ENCODE results near the gene ZNF506.

The ZNF506 gene

DNA sequence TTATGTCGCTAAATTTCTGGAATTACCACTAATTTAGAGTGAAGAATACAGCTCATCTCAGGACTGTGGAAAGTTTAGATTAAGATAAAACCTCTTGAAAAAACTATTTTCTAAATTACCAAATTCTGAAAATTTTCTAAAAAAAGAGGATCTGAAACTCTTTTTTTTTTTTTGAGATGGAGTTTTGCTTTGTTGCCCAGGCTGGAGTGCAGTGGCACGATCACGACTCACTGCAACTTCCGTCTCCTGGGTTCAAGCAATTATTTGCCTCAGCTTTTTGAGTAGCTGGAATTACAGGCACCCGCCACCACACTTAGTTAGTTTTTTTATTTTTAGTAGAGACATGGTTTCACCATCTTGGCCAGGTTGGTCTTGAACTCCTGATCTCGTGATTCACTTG, 27.5 kb upstream of the ZNF506 start:
- no peak for TF ChIP-seq SPI1 (IDR thresholded peaks at IDR 0.05; ENCODE audit: borderline replicate concordance, low read depth)
- Histone ChIP-seq H3K27me3 (ENCODE audit: insufficient read depth, poor library complexity, severe bottlenecking) (no peaks in the 10 kb centered on the region), H3K4me3 (replicated peaks; ENCODE audit: insufficient read depth, low read length) (no peak overlapping the region), H3K27ac (replicated peaks) (no peak overlapping the region)
- DNase-seq (ENCODE audit: low read depth in 1 of 2, low spot score in 1 of 2), result no peak

DNA sequence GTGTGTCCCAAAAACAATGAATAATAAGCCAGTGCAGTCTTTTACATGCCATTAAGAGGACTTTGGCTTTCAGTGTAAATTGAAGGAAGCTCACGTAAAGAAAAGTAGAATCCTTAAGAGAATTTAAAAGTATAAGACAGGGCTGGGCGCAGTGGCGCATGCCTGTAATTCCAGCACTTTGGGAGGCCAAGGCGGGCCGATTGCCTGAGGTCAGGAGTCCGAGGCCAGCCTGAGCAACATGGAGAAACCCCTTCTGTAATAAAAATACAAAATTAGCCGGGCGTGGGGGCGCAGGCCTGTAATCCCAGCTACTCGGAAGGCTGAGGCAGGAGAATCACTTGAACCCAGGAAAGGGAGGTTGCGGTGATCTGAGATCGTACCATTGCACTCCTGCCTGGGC, 26.2 kb upstream of the ZNF506 start:
- Histone ChIP-seq H3K4me3 (replicated peaks; ENCODE audit: insufficient read depth, low read length) (no peak overlapping the region), H3K27ac (replicated peaks) (no peak overlapping the region), H3K27me3 (ENCODE audit: insufficient read depth, poor library complexity, severe bottlenecking) (no peaks in the 10 kb centered on the region)
- TF ChIP-seq, protein P1, sequence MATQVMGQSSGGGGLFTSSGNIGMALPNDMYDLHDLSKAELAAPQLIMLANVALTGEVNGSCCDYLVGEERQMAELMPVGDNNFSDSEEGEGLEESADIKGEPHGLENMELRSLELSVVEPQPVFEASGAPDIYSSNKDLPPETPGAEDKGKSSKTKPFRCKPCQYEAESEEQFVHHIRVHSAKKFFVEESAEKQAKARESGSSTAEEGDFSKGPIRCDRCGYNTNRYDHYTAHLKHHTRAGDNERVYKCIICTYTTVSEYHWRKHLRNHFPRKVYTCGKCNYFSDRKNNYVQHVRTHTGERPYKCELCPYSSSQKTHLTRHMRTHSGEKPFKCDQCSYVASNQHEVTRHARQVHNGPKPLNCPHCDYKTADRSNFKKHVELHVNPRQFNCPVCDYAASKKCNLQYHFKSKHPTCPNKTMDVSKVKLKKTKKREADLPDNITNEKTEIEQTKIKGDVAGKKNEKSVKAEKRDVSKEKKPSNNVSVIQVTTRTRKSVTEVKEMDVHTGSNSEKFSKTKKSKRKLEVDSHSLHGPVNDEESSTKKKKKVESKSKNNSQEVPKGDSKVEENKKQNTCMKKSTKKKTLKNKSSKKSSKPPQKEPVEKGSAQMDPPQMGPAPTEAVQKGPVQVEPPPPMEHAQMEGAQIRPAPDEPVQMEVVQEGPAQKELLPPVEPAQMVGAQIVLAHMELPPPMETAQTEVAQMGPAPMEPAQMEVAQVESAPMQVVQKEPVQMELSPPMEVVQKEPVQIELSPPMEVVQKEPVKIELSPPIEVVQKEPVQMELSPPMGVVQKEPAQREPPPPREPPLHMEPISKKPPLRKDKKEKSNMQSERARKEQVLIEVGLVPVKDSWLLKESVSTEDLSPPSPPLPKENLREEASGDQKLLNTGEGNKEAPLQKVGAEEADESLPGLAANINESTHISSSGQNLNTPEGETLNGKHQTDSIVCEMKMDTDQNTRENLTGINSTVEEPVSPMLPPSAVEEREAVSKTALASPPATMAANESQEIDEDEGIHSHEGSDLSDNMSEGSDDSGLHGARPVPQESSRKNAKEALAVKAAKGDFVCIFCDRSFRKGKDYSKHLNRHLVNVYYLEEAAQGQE (IDR thresholded peaks at IDR 0.05; ENCODE audit: insufficient replicate concordance, low read depth), result no peak
- TF ChIP-seq GABPA (IDR thresholded peaks at IDR 0.05; ENCODE audit: low read depth) (no peak), SPI1 (IDR thresholded peaks at IDR 0.05; ENCODE audit: borderline replicate concordance, low read depth) (no peak), POLR2AphosphoS5 (IDR thresholded peaks at IDR 0.05; ENCODE audit: low read depth) (no peak)
- TF ChIP-seq, protein P2, sequence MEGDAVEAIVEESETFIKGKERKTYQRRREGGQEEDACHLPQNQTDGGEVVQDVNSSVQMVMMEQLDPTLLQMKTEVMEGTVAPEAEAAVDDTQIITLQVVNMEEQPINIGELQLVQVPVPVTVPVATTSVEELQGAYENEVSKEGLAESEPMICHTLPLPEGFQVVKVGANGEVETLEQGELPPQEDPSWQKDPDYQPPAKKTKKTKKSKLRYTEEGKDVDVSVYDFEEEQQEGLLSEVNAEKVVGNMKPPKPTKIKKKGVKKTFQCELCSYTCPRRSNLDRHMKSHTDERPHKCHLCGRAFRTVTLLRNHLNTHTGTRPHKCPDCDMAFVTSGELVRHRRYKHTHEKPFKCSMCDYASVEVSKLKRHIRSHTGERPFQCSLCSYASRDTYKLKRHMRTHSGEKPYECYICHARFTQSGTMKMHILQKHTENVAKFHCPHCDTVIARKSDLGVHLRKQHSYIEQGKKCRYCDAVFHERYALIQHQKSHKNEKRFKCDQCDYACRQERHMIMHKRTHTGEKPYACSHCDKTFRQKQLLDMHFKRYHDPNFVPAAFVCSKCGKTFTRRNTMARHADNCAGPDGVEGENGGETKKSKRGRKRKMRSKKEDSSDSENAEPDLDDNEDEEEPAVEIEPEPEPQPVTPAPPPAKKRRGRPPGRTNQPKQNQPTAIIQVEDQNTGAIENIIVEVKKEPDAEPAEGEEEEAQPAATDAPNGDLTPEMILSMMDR (IDR thresholded peaks at IDR 0.05; ENCODE audit: insufficient read depth, low read length), result no peak
- no peak for DNase-seq (ENCODE audit: low read depth in 1 of 2, low spot score in 1 of 2)

DNA sequence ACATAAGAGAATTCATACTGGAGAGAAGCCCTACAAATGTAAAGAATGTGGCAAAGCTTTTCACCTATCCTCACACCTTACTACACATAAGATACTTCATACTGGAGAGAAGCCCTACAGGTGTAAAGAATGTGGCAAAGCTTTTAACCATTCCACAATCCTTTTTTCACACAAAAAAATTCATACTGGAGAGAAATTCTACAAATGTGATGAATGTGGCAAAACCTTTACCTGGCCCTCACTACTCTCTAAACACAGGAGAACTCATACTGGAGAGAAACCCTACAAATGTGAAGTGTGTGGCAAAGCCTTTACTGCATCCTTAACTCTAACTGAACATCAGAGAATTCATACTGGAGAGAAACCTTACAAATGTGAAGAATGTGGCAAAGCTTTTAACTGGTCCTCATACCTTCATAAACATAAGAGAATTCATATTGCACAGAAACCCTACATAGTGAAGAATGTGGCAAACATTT, 14.0 kb upstream of the ZNF506 start:
- Histone ChIP-seq H3K27ac (replicated peaks) (no peak overlapping the region), H3K4me3 (replicated peaks; ENCODE audit: insufficient read depth, low read length) (no peak overlapping the region), H3K27me3 (ENCODE audit: insufficient read depth, poor library complexity, severe bottlenecking) (no peaks in the 10 kb centered on the region)
- DNase-seq (ENCODE audit: low read depth in 1 of 2, low spot score in 1 of 2), result no peak
- TF ChIP-seq, protein P2 (IDR thresholded peaks at IDR 0.05; ENCODE audit: insufficient read depth, low read length), result no peak
- TF ChIP-seq POLR2AphosphoS5 (IDR thresholded peaks at IDR 0.05; ENCODE audit: low read depth), result no peak
- TF ChIP-seq, protein P1 (IDR thresholded peaks at IDR 0.05; ENCODE audit: insufficient replicate concordance, low read depth), result no peak
- no peak for TF ChIP-seq GABPA (IDR thresholded peaks at IDR 0.05; ENCODE audit: low read depth)
- no peak for TF ChIP-seq SPI1 (IDR thresholded peaks at IDR 0.05; ENCODE audit: borderline replicate concordance, low read depth)

DNA sequence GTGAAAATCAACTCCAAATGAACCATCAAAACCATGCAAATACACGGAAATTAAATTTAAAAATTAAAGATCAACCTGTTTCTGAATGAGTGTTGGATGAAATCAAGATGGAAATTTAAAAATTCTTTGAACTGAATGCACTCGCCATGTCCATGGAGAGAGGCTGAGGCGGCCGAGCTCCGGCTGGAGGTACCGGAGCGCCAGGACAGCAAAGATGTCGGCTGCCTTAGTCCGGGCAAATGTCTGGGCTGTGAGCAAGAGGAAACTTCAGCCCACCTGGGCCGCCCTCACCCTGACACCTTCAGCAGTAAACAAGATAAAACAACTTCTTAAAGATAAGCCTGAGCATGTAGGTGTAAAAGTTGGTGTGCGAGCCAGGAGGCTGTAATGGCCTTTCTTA, 5.3 kb upstream of the ZNF506 start:
- no peak for DNase-seq (ENCODE audit: low read depth in 1 of 2, low spot score in 1 of 2)
- H3K27me3 ChIP-seq (ENCODE audit: insufficient read depth, poor library complexity, severe bottlenecking), result no peaks in the 10 kb centered on the region
- TF ChIP-seq, protein P2 (IDR thresholded peaks at IDR 0.05; ENCODE audit: insufficient read depth, low read length), result no peak
- H3K27ac ChIP-seq (replicated peaks), result no peak overlapping the region
- no peak overlapping the region for H3K4me3 ChIP-seq (replicated peaks; ENCODE audit: insufficient read depth, low read length)

Measured in HL-60 (cell line).